ENCODE results near the gene KIF18B. TPM values are rescaled to one million over a fixed set of nuclear protein-coding genes. Genes with fewer than 3 reads are reported as not detected.

KIF18B gene
- total and polyA plus RNA-seq, 9 donors: 0.10 to 0.79 (median 0.17) TPM; not detected in 3

DNA sequence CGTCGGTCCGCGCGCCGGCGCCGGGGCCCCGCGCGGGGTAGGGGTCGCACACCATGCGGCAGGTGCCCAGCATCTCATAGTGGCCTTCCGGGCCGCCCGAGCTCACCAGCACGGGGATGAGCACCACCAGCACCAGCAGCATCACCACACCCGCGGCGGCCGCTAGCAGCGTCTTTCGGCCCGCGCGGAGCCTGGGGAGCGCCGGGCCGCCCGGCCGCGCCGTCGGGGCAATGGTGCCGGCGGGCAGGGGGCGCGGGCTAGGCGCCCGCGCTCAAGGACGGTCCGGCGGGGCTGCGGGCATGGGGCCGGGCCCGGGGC lies 20.3 kb upstream of the KIF18B start:
- peak in 1 of 5 donors; percentile 41 for DNase-seq
- intact Hi-C loops (cut with DNase I): no loop called here
- H3K27me3 ChIP-seq: peaks cover 9% of the 10 kb centered on the region
- no peaks in the 10 kb centered on the region for H3K9me3 ChIP-seq
- H3K4me3 ChIP-seq: no peak overlapping the region
- TF ChIP-seq EP300 (IDR thresholded peaks at IDR 0.05) (no peak), POLR2A (IDR thresholded peaks at IDR 0.05) (no peak), CTCF (IDR thresholded peaks at IDR 0.05) (no peak)
- H3K4me1 ChIP-seq (ENCODE audit: insufficient read depth): peaks cover 2% of the 10 kb centered on the region
- no peak overlapping the region for H3K27ac ChIP-seq
- WGBS, 3 donors: 1 to 2% methylated on average over 30 to 47 of the region's 47 CpGs; no CpG with 5 or more reads in 1 of the 3 donors
- H3K36me3 ChIP-seq: no peaks in the 10 kb centered on the region

DNA sequence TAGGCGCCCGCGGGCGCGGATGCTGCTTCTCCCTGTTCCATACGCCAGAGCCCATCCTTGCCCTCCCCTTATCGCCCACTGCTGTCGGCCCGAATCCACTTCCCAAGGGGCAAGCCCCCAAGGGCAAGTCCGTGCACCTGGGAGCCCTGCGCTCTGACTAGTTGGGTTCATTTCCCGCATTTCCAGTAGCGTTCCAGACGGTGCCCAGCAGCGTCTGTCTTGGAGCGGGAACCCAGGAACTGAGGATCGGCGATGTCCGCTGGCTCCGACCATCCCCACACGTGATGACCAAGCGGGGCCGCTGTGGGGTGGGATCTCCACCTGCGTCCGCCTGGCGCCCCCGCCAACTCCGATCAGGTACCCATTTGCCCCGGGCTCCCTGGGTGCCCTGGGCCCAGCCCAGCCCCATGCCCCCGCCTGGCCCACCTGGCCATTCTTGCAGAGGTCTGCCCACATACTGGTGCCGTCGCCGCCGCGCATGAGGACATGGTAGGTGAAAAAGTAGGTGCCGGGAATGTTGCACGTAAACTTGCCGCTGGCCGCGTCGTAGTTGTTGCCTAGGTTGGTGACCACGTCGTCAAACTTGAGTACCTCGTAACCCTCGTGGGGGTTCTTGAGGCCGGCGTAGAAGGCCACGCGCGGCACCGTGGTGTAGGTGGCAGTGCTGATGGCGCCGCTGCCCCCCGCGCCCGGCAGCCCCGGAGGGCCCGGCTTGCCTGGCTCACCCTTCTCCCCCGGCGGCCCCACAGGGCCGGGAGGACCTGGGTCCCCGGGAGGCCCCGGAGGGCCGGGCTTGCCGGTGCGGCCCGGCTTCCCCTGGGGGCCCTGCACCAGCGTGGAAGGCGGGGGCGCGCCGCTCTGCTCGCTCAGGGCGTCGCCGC lies 19.7 kb upstream of the KIF18B start:
- H3K4me3 ChIP-seq: no peak overlapping the region
- no peak for TF ChIP-seq CTCF (IDR thresholded peaks at IDR 0.05)
- H3K4me1 ChIP-seq (ENCODE audit: insufficient read depth): peaks cover 2% of the 10 kb centered on the region
- no peaks in the 10 kb centered on the region for H3K9me3 ChIP-seq
- peaks cover 9% of the 10 kb centered on the region for H3K27me3 ChIP-seq
- intact Hi-C loops (cut with DNase I): no loop called here
- WGBS, 3 donors: 2 to 4% (median 3%) methylated on average over 43 to 76 of the region's 76 CpGs
- H3K27ac ChIP-seq: no peak overlapping the region
- H3K36me3 ChIP-seq: no peaks in the 10 kb centered on the region
- peak in 1 of 5 donors; percentile 41 for DNase-seq

- H3K4me3 ChIP-seq: no peak overlapping the region
Measured at GRCh38 chr17:44966348-44967025, 18.9 kb upstream of the KIF18B start.

More at GRCh38 chr17:44966348-44967025, 18.9 kb upstream of the KIF18B start:
- peak in 1 of 5 donors; percentile 29 for DNase-seq
- H3K9me3 ChIP-seq: no peaks in the 10 kb centered on the region
- peaks cover 9% of the 10 kb centered on the region for H3K27me3 ChIP-seq
- peaks cover 2% of the 10 kb centered on the region for H3K4me1 ChIP-seq (ENCODE audit: insufficient read depth)
- TF ChIP-seq POLR2A (IDR thresholded peaks at IDR 0.05) (no peak), CTCF (IDR thresholded peaks at IDR 0.05) (no peak), EP300 (IDR thresholded peaks at IDR 0.05) (no peak)
- H3K27ac ChIP-seq: no peak overlapping the region
- H3K36me3 ChIP-seq: no peaks in the 10 kb centered on the region
- WGBS, 3 donors: 11 to 19% (median 18%) methylated on average over 19 to 21 of the region's 21 CpGs
- intact Hi-C loops (cut with DNase I): no loop called here
